HG02759 (cell line): ENCODE results near the gene SRSF10.
"Not testable (repeated sequence)": the region's sequence is repeated elsewhere in the genome, so short reads cannot be mapped to it uniquely, and the experiment has no call there.

Experiments
- ATAC-seq: cut with Tn5 transposase; IDR thresholded peaks from one replicate; pipeline ENCODE4 v1.9.1; 2021; ENCODE audit warnings: mild to moderate bottlenecking, moderate library complexity; ENCODE audit not compliant: unreplicated experiment

The SRSF10 gene

DNA sequence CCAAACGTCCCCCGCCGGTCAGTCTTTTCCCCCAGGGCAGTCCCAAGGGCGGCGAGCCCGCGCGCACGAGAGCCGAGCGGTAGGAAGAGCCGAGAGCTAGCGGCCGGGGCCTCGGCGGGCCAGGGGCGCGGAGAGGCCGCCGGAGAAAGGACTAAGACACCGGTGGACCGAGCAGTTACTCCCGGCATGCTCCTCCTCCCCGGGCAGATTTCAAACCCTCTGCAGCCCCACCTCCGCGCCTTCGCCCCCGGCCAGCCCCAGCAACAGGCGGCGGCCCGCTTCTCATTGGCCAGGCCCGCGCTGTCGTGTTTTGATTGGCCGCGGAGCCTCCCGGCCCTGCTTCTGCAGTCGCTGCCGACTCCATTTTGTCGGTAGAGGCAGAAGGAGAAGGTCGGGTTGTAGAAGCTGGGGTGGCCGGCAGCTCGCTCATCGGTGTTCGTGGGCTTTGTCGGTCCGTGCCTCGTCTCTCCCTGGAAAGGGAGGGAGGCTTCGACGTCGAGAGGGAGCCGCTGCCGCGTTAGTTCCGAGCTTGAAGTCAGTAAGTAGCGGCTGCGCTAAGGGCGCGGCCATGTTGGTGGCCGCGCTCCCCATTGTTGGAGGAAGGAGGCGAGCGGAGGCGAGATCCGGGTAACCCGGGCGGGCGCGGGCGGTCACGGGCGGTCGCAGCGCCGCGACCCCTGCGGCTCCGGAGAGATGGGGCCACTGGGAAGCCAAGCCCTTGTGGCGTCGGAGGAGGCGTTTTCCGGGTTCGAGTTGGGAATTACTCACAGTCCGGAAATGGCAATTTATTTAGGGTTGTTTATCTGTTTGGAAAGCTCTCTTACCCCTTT lies 20.5 kb downstream of the SRSF10 start, which contains the start of gene PNRC2:
Gene PNRC2 (plus strand): TSS at position 368 of the 830 bp plus-strand sequence. CDS start 1,630 bp downstream, outside the sequence.
- ATAC-seq: peak; percentile 79

DNA sequence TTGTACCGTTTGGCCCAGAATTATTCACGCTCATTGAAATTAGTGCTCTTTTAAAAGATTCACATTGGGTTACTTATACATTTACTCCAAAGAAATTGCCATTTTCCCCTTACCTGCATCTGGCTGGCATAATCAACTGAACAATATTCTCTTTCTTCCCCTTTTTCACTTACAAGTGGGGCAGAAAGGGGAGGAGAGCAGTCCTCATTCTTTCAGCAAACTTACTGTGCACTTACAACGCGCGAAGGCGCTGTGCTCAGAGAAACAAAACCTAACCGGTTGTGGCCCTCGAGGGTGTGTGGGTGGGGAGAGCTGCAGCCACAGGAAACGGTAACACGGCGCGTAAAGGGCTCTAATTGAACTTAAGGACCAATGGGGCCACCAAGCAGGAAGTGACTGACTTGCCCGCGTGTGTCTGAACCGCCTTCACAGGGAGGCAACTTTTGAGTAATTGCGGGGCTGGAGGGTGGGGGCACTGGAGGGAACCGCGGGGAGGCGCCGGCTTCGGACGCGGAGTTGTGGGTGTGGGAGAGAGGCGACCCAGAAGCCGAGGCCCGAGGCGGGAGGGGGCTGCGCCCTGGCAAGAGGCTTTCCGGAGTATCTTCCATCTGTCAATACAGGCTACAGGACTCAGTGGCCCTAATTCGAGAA lies 21.2 kb downstream of the SRSF10 start:
- peak; percentile 60 for ATAC-seq

DNA sequence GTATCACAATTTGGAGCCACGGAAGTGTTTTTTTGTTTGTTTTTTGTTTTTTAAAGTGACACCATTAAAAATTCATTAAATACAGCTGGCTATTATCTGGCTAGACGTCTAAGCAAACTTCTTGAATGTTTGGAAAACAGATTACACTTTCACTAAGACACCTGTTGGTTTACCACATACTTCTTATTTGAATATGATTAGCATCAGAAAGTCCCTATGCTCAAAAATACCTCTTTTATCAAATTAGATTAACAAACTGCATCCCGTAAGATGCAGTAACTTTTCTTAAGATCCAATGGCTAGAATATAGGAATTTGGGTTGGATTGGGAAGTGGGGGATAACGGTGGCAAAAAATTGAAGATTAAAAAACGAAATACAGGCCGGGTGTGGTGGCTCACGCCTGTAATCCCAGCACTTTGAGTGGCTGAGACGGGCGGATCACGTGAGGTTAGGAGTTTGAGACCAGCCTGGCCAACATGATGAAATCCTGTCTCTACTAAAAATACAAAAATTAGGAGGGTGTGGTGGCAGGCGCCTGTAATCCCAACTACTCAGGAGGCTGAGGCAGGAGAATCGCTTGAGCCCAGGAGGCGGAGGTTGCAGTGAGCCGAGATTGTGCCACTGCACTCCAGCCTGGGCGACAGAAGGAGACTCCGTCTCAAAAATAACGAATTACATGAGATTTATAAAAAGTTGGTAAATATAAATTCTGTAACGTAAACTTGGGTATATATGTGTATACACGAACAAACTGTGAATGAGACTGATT lies 21.9 kb downstream of the SRSF10 start:
- ATAC-seq: not testable (repeated sequence)

DNA sequence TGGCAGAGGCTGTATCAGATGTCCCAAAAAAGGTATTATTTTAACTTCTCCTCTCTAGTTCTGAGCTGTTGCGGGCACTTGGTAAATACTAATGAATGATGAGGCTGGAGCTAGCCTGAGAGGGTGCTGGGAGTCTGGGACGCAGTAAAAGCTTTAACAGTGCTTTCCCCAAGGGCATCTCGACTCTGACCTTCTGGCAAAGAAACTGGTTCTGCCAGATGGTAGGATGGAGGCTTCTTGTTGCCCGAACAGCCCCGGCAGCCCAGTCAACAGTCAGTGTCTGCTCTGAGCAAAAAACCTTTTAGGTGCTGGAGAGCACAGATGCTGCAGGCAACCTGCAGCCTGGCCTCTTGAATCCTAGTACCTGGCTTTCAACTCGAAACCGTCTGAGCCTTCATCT lies 23.0 kb downstream of the SRSF10 start:
- ATAC-seq: no peak

DNA sequence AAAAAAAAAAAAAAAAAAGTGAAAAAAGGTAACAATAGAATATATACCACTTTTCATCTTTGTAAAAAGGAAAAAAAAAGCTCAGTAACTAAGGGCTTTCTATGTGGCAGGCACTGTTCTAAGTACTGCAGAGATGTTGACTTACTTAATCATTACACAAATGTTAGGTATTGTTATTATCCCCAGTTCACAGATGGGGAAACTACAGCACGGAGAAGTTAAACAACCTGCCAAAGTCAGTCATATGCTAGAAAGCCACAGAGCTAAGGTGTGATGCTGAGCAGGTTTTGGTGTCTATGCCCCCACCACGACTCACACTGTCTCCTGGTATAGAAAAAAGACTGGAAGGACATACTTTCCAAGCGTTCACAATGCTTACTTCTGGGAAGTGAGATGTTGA lies 27.1 kb downstream of the SRSF10 start:
- ATAC-seq: no peak

DNA sequence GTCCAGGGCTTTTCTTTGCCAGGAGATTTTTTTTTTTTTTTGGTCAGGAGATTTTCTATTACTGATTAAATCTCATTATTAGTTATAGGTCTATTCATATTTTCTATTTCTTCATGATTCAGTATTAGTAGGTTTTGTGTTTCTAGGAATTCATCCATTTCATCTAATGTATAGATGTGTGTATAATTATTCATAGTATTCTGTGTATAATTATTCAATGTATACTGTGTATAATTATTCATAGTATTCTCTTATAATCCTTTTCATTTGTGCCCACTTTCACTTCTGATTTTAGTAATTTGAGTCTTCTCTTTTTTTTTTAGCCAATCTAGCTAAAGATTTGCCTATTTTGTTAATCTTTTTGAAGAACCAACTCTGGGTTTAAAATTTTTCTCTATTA lies 32.8 kb downstream of the SRSF10 start:
- ATAC-seq: no peak

DNA sequence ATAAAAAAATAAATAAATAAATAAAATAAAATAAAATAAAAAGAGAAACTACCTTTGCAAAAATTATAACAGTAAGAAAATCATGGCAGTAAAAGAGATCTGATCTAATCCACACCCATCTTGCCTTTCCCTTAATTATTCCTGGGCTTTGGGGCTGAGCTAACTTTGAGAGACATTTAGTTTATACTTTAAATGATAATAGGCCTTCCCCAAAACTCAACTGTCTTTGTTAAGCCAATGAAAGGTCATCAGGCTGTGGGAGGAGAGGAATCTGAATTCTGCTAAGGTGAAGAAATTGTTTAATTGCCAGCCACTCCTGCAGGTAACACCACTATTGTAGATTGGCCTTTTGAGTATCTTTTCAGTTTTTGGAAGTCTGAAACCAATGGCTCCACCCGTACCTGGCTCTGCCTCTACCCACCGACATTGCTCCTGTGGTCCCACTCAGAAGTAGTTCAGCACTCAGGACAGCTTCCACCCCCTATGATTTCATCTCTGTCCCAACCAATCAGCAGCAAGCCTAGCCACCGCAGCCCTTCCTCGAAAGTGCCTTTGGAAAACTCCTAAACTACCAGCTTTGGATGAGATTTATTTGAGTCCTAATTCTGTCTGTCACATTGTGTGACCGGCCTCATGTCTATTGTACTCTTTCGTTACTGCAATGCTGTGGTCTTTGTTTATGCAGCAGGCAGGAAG lies 43.5 kb downstream of the SRSF10 start:
- no peak for ATAC-seq

DNA sequence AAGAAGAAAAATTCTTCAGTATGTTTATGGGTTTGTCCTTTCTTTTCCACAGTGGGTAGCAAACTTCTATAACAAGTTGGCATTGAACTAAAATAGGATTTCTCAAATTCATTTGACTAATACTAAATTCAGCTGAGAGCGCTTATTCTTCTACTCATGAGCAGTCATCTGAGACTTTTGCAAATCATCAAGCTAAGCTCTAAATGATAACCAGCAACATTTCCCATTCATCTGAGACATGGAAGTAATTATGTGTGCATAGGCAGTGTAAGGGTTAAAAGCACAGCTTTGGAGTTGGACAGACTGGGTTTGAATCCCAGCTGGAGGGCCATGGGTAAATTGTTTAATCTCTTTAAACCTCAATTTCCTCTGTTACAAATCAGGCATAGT lies 48.6 kb downstream of the SRSF10 start:
- ATAC-seq: no peak

DNA sequence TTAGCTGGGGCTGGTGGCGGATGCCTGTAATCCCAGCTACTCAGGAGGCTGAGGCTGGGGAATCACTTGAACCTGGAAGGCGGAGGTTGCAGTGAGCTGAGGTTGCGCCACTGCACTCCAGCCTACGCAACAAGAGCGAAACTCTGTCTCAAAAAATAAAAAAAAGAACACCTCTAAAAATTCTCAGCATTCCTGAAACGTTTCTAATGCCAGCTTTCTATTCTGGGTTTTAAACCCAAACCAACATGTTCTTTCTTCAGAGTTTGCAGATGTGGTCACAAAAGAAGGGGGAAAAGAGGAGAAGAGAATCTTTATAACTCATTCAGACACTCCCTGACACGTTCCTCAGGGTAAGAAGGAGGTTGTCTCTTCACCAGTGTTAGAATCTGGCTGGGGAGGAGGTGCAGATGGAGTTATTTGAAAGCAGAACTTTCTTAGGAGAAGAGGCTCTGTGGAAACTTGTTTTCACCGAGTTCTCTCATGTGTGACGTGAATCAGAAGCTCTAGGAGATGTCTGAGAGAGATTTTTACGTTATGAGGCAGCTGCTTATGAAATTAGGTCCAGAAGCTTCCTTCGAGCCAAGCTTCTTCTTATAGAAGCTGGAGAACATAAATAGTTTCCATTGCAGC lies 49.2 kb downstream of the SRSF10 start:
- ATAC-seq: no peak

DNA sequence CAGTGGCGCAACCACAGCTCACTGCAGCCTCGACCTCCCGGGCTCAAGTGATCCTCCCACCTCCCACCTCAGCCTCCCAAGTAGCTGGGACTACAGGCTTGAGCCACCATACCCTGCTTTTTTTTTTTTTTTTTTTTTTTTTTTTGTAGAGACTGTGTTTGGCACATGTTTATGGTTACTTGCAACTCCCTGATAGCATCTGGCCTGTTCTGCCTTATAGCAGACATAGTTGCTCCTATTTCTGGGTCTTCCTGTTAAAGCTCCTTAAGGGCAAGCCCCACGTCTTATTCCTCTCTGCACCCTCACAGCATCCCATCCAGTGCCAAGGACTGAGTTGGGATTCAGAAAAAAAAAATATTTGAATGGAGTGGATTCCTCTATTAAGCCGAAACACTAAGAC lies 49.9 kb downstream of the SRSF10 start:
- no peak for ATAC-seq

DNA sequence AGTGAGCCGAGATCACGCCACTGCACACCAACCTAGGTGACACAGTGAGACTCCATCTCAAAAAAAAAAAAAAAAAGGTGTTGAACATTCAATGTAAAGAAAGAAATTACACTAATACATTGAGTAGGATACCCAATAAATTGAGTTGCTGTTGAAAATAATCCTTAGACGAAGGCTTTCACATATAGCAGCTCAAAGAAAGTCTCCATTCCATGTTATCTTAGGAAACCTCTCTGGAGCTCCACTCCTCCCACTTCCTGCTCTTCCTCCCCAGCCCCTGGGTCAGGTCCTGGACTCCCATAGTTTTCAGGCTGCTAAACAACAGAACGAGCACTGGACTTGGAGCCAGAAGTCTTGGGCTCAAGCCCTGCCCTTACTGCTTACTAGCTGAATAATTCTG lies 51.3 kb downstream of the SRSF10 start:
- no peak for ATAC-seq

DNA sequence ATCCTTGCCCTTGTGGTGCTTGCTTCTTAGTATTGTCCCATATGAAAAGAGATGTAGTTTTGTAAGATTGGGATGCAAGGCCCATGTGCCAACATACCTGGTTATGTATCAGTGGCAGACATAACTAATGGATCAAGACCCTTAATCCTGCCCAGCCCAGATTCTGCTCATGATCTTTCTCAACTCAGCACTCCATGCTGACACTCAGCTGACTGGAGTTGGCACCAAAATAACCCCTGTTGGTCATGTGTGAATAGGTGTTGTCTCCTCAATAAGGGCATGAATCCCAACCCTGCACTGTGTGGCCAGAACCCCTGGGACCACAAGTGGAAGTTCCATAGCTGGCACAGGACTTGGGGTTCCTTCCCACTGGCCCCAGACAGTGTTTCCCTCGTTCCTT lies 53.0 kb downstream of the SRSF10 start:
- no peak for ATAC-seq

DNA sequence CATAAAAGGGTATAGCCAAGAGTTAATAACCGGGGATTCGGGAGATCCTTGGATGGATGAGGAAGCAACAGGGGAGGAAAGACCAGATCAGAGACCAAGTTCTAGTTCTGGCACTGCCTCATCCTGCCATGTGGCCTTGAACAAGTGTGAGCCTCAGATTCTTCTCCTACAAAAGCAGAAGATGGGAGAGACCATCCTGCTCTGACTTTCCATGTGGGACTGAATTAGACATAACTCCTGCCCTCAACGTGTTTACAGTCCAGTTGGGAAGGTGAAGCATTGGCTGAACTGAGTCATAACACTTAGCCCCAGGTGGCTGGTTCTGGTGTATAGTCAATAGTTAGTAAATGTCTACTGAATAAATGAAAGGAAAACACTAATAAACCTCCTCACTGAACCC lies 54.8 kb downstream of the SRSF10 start:
- ATAC-seq: no peak

DNA sequence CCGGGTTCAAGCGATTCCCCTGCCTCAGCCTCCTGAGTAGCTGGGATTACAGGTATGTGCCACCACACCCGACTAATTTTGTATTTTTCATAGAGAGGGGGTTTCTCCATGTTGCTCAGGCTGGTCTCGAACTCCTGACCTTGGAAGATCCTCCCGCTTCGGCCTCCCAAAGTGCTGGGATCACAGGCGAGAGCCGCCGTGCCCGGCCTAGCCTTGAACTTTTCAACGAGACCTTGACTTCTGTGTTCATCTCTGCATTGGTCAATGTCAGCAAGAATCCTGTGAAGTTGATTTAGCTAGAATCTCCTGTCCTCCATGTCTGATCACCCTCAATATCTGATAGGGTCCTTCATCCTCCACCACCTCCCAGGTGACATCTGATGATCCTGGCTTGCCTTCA lies 55.5 kb downstream of the SRSF10 start:
- ATAC-seq: no peak

DNA sequence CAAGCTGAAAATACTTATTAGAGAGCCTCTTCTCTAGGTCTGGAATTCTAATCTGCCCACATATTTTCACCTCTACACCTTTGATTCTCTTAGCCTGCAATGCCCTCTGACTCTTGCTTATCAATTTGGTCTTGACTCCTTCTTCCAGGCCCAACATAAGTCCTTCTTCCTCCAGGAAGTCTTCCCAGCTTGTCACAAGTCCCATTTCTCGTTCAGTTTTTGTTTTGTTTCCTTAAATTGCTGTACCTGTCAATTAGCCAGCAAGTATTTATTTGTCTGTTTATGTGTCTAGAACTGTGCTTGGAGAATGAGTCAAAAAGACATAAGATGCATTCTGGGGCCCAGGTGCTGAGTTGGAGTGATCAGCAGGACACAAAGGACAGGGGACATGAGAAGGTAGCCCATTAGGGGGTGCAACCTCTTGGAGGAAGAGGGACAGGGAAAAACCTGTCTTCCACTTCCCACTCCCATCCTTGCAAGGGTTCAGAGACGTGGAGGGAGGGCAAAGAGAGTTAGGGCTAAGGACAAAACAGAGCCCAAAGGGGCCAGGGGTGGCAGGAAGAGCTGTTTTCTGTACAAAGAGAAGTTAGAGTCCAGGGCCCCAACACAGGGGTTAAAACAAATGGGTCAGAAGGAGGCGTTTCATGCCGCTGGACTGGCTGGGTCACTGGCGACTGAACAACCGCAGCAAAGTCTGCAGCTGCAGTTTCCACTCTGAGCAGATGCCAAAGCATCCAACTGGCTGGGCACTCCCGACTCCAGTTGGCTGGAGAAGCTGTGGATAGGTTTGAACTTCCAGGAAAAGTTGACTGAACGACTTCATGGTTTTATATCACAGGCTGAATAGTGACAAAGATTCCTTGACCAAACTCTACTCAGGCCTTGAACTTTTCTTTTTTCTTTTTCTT lies 56.3 kb downstream of the SRSF10 start:
- ATAC-seq: no peak

DNA sequence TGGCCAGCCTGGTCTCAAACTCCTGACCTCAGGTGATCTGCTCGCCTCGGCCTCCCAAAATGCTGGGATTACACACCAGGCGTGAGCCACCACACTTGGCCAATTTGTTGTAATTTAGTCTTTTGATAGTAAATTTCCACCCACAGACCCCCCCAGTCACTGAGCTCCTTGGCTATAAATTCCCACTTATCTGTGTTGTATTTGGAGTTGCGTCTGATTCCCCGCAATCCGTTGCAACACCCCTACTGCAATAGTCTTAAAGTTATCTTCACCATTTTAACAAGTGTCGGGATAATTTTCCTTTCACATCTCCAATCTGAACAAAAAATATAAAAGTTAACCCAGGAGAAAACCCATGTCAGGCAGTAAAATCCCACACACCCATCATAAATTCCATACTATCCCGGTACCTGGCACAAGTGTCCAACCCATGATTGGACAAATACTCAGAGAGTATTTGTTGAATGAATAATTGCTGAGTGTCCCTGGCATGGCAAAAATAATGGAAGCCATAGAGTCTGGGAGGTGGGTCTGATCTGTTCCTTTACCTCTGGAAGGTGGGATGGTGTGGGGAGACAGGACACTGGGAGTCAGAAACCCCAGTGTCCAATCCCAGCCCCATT lies 57.7 kb downstream of the SRSF10 start:
- ATAC-seq: no peak

DNA sequence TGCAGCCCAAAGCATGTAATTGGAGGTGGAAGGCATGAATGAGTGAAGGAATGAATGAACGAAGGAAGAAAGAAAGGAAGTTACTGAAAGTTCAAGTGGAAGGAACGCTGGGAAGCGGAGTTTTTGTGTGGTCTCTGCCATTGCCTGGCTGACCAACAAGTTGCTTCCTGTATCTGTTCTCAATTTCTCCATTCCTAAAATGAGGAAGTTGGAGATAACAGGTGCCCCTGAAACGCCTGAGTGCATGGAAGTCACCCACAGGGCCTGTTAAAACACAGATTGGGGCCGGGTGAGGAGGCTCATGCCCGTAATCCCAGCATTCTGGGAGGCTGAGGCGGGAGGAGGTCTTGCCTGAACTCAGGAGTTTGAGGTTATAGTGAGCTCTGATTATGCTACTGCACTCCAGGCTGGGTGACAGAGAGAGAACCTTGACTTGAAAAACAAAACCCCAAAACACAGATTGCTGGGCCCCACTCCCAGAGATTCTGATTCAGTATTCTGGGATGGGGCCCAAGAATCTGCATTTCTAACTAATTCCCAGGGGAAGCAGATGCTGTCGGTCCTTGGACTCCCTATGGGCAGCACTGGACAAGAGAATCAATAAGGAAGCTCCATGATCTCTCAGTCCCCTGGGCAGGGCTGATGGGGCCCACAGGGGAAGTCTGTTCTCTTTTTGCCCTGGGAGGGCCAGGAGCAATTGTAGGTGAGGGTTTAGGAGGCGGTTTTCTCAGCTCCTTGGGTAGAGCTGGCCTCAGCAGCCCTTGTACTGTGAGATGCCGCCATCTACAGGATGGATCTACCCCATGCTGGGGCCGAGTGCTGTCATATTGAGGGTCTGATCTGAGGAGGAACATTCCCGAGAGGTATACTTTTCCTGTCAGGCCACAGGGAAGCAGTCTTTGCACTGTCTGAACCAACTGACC lies 63.7 kb downstream of the SRSF10 start:
- peak; percentile 62 for ATAC-seq

DNA sequence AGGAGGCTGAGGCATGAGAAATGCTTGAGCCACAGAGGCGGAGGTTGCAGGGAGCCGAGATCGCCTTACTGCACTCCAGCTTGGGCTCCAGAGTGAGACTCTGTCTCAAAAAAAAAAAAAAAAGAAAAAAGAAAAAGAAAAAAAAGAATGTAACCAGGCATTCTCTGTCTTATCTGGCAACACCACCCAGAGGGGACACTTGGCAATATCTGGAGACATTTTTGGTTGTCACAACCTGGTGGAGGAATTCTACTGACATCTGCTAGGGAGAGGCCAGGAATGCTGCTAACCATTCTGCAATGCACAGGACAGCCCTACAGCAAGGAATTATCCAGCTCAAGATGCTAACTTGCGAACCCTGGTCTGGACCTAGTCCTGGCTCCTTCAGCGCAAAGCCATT lies 64.7 kb downstream of the SRSF10 start:
- ATAC-seq: no peak
